GM18498 (cell line): ENCODE results near the gene MMP23B.
A peak's percentile ranks its signal among the peaks of the same experiment; 100 is the strongest.
"Not testable (repeated sequence)": the region's sequence is repeated elsewhere in the genome, so short reads cannot be mapped to it uniquely, and the experiment has no call there.

Experiments used
- ATAC-seq: cut with Tn5 transposase; IDR thresholded peaks from one replicate; pipeline ENCODE4 v1.9.1; 2021; ENCODE audit warnings: mild to moderate bottlenecking, moderate library complexity; ENCODE audit not compliant: unreplicated experiment

MMP23B gene

DNA sequence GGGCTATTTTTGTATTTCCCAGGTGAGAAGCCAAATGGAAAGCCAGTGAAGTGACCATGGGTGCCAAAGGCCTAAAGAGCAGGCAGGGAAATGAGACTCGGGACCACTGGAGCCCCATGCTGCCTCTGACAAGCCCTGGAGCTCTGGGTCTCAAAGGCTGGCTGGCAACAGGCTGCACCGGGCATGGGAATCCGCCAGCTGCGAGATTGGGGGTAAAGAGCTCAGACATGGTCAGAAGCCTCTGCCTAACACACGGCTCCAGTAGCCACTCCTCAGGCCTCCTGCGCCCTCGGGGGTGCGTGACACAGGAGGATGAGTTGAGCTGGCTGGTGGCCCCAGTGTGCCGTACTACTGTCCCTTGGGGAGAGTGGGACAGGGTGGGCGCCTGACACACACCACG is 32.3 kb downstream of the MMP23B start:
- not testable (repeated sequence) for ATAC-seq

- no peak for ATAC-seq
Observed at GRCh38 chr1:1664941-1665814, 33.2 kb downstream of the MMP23B start.

GRCh38 chr1:1665815-1666251 is 33.9 kb downstream of the MMP23B start:
- no peak for ATAC-seq

- no peak for ATAC-seq
Observed at GRCh38 chr1:1666526-1666925, 34.6 kb downstream of the MMP23B start.

DNA sequence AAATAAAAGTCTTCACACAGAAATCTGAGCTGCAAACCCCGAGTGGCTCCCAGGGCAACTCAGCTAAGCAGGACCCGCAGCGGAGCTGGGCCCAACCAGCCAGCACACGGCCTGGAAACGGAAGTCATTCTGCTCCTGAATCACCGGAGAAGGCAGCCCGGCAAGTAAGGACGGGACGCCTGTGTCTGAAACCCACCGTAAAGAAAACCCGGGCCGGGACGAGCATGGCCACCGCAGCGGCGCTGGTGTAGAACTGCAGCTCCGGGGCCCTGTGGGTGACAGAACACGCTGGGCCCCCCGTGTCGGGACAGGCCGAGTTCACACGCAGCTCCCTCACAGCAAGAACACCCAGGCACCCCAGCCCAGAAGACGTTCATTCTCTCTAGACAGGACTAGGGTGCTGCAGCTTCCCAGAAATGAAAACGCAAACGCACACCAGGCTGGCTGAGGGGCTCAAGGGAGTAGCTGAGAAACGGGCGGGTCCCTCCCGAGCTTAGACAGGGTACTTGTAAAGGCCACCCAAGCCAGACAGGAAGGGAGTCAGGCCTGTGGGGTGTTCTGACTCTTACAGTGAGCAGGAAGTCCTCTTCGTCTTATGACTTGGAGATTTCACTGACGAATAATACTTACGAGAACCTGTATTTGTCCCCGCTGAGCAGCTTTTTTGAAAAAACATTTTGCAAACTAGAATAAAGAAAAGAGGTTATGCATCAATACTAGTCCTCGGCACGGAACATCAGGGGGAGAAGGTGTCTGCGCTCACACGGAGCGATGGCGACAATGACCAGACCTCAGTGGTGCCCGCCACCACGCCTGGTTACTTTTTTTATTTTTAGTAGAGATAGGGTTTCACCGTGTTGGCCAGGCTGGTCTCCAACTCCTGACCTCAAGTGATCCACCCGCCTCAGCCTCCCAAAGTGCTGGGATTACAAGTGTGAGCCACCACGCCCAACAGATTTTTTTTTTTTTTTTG is 37.8 kb downstream of the MMP23B start:
- ATAC-seq: no peak

DNA sequence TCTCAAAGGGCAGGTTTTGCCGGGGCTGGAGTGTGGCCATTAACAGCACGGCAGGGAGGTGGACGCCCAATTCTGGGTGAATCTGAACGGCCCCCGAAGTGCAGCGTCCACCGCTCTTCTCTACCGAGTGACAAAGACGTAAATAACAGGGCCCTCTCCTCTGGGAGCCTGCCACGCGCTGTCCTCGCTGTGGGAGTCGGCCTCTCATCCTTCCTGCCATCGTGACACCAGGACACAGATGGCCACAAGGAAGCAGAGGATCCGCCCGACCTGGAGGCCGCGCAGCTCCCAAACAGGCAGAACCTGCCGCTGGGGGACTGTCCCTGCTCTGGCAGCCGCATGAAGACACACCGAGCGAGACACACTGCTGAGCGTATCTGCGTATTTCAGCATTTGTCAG is 38.9 kb downstream of the MMP23B start:
- ATAC-seq: no peak

DNA sequence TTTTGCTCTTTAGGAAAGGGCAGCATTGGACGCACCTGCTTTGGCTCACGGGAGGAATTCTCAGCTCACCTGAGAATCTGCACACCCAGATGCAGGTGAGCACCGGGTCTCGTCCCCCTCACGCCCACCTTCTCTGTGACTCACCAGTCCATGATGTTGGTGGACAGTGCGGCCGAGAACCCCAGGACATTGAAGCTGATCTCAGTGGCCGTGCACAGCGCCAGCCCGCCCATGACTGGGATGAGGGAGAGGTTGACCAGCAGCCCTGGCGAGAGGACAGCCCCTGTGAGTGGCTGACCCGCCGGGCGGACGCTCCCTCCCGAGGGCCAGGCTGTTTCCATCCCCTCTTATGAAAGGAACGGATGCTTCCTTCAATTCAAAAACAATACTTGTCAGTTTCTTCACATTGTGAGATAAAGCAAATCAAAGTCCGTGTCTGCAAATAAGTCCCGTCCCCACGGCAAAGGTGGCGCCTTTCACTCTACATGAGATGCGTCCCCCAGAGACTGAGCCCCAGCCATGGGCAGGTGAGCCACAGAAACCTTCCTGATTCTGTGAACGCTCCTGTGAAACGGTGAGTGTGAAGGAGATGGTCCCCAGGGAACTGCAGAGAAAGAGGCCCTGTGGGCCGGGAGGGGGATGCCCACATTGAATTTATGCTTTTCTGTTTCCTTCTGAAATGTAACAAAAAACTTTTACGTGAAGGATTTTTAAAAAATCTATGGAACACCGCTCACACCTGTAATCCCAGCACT is 39.6 kb downstream of the MMP23B start:
- no peak for ATAC-seq

- no peak for ATAC-seq
Observed at GRCh38 chr1:1672181-1672965, 40.4 kb downstream of the MMP23B start.

- ATAC-seq: not testable (repeated sequence)
Observed at GRCh38 chr1:1674806-1675205, 42.8 kb downstream of the MMP23B start.

DNA sequence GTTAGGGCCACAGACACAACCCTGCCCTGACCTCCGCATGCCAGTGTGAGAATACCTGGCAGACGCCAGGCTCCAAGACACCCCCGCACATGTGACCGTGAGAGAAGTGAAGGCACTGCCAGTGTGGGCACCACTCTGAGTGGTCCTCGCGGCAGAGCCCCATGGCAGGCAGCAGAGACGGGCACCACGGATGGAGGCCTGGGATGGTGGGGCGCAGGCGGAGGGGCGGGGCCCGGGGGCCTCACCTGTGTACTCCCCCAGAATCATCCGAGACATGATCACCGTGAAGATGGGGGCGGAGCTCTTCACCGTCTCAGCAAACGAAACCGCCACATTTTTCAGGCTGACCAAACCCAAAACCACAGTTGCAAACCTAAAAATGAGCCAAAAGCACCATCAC is 43.2 kb downstream of the MMP23B start:
- ATAC-seq: not testable (repeated sequence)

DNA sequence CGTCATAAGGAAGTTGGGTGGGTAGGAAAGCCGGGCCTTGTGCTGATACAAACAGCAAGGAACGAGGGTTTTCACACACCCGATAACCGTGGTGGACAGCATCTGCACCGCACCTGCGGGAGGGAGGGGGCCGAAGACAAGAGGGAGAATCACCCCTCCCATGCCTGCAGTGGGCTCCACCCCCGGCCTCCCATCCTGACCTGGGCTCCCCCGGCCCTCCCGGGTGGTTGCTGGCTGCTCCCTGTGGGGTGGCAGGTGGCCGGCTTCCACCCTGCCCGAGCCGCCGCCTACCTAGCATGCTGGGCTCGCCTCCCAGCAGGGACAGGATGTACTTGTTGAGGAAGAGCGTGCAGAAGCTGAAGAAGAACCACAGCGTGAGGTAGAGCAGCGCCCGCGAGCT is 44.1 kb downstream of the MMP23B start:
- not testable (repeated sequence) for ATAC-seq

GRCh38 chr1:1677718-1678580 is 46.0 kb downstream of the MMP23B start:
- peak; percentile 61 for ATAC-seq

- ATAC-seq: no peak
Observed at GRCh38 chr1:1678581-1679380, 46.8 kb downstream of the MMP23B start.

DNA sequence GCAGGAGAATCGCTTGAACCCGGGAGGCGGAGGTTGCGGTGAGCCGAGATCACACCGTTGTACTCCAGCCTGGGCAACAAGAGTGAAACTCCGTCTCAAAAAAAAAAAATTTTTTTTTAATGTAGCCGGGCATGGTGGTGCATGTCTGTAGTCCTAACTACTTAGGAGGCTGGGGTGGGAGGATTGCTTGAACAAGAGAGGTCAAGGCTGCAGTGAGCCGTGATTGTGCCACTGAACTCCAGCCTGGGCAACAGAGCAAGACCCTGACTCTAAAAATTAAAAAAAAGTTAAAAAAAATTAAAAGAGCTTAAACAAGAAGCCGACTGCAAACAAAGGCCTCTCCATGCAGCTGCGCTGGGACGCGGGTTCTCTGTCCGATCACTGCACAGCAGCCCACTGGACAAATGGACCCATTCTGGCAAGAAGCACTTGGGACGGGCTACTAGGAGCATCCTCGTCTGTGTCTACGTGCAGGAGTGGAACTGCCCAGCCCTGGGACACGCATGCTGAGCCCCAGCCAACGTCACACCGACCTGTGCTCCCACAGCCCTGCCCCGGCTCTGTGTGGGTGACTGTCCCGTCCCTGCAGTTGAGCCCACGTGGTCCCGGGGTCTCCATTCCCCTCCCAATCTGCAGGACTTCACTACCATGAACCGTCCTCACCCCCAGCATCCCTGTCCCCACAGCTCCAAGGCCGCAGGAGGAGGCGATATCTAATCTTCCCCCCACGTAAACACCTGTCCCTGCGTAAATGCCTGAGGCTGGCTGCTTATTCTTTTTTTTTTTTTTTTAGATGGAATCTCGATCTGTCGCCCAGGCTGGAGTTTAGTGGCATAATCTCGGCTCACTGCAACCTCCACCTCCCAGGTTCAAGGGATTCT is 48.3 kb downstream of the MMP23B start:
- ATAC-seq: no peak

- no peak for ATAC-seq
Observed at GRCh38 chr1:1680912-1681273, 48.9 kb downstream of the MMP23B start.

DNA sequence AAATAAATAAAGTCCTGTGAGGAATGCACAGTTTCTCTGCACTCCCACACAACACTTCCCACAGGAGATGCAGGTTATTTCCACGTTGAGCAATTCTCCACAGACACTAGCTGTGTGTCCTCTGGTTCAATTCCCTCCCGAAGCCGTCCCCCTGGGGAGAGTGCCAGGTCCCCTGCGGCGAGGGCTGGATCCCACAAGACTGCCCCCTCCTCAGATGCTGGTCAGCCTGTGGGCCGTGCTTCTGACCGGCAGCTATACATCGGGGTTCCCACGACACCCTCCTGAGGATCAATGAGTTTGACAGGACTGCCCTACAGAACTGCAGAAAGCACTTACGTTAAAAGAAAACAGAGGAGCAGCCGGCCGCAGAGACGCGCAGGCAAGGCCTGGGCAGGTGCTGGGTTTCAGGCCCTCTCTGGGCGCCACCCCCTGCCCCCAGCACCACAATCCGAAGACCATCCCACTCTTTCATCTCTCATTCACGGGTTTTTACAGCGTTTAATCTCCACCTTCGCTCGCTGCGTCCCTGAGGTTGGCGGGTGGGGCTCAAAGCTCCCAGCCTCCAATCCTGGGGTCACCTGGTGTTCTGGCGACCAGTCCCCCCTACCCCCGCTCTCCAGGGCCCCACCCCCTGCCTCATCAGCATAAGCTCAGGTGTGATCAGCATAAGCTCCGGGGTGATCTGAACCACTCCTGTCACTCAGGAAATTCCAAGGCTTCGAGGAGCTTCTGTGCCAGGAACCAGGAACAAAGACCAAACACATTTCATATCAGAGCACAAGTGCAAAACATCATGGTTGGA is 51.3 kb downstream of the MMP23B start:
- no peak for ATAC-seq
